Activated naive CD4-positive, alpha-beta T cell treated with anti-CD3 and anti-CD28 coated beads, Interleukin-2, amount 10 ng/mL, durations not matched to agents 7 days and 5 days (primary cell): ENCODE measurements around the gene GLOD5.
"Not testable (repeated sequence)": the region's sequence is repeated elsewhere in the genome, so short reads cannot be mapped to it uniquely, and the experiment has no call there.

Source experiments
- CTCF ChIA-PET: fragments of 350-600 bp; sonication (Branson Sonifier 250); formaldehyde crosslinking; loops from one replicate; lab custom pipeline; 2021; ENCODE audit warnings: antibody characterized with exemption; lab: Charles Lee
- DNase-seq: peaks from one replicate; pipeline ENCODE4 v3.0.0-alpha.2; 2020
- H3K27ac Mint-ChIP-seq: one replicate; pipeline ENCODE4 v1.8.0; 2021; ENCODE audit warnings: mild to moderate bottlenecking, moderate library complexity, mixed read lengths
- H3K27me3 Mint-ChIP-seq: one replicate; pipeline ENCODE4 v1.8.0; 2021; ENCODE audit warnings: mild to moderate bottlenecking, mixed read lengths
- H3K36me3 Mint-ChIP-seq: one replicate; pipeline ENCODE4 v1.8.0; 2021; ENCODE audit warnings: mixed read lengths
- H3K4me1 Mint-ChIP-seq: one replicate; pipeline ENCODE4 v1.8.0; 2021; ENCODE audit warnings: mixed read lengths
- H3K4me3 Mint-ChIP-seq: one replicate; pipeline ENCODE4 v1.8.0; 2021; ENCODE audit warnings: mild to moderate bottlenecking, moderate library complexity, mixed read lengths
- H3K9me3 Mint-ChIP-seq: one replicate; pipeline ENCODE4 v1.8.0; 2021; ENCODE audit warnings: mixed read lengths

GLOD5 gene

DNA sequence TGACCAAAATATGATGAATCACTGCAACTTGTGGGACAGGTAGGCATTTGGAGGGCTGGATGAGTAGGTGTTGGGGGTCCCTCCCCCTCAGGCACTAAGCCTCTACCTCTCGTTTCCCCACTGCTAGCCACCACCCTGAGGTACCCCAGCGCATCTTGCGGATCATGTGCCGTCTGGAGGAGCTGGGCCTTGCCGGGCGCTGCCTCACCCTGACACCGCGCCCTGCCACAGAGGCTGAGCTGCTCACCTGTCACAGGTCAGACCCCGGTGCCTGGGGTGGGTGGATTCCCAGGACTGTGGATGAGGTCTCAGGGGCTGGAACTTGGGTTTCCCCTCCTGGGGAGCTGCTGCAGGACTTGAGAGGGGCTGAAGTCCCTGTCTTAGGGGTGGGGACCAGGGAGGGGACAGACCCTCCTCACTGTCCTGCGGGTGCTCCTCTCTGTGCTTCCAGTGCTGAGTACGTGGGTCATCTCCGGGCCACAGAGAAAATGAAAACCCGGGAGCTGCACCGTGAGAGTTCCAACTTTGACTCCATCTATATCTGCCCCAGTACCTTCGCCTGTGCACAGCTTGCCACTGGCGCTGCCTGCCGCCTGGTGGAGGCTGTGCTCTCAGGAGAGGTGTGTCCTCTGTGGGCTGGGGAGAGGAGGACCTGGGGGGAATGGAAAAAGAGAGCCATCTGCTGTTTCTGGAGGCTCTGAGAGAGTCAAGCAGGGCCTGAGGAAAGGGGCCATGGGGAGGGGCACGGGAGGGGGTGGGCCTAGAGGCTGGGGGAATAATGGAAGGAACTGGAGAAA is 54.7 kb downstream of the GLOD5 start:
- Mint-ChIP-seq H3K4me3 (no peak overlapping the region), H3K36me3 (peaks cover 18% of the 10 kb centered on the region), H3K4me1 (peaks cover 6% of the 10 kb centered on the region), H3K9me3 (no peaks in the 10 kb centered on the region), H3K27ac (no peak overlapping the region), H3K27me3 (no peaks in the 10 kb centered on the region)
- no peak for DNase-seq
- CTCF ChIA-PET = no interaction called here

DNA sequence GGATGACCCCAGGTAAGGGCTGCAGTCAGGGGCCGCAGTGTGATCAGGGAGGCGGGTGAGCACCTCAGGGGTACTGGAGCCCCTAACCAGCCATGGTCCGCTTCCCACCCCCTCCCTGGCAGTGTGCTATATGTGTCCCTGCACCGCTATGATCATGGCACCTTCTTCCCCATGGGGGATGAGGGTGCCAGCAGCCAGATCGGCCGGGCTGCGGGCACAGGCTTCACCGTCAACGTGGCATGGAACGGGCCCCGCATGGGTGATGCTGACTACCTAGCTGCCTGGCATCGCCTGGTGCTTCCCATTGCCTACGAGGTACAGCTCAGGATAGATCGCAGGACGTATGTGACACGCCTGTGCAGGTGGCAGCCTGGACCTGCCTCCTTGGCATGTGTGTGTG is 56.6 kb downstream of the GLOD5 start:
- no peaks in the 10 kb centered on the region for H3K9me3 Mint-ChIP-seq
- no peak overlapping the region for H3K27ac Mint-ChIP-seq
- DNase-seq = no peak
- peaks cover 10% of the 10 kb centered on the region for H3K36me3 Mint-ChIP-seq
- H3K4me1 Mint-ChIP-seq = no peaks in the 10 kb centered on the region
- no peak overlapping the region for H3K4me3 Mint-ChIP-seq
- CTCF ChIA-PET = no interaction called here
- H3K27me3 Mint-ChIP-seq = no peaks in the 10 kb centered on the region

DNA sequence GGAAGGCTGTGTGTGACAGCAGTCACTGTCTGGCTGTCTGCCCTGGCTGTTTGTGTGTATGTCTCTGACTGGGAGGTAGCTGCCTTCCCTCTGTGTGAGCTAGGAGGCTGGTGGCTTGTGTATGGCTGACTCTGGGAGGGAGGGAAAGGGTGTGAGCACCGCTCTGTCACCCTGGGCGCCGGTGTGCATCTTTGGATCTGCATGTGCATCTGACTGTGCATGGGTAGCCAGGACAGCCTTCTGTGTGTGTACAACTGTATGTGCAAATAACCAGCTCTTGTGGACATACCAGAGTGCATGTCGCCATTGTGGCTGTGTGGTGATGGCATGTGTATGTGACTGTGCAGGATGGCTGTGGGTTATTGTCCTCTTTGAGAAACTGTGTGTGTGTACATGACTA is 57.3 kb downstream of the GLOD5 start:
- Mint-ChIP-seq H3K36me3 (peaks cover 9% of the 10 kb centered on the region), H3K4me3 (no peak overlapping the region), H3K9me3 (no peaks in the 10 kb centered on the region), H3K27me3 (no peaks in the 10 kb centered on the region), H3K4me1 (no peaks in the 10 kb centered on the region), H3K27ac (no peak overlapping the region)
- no peak for DNase-seq
- CTCF ChIA-PET = no interaction called here

- H3K4me3 Mint-ChIP-seq, H3K27ac Mint-ChIP-seq, H3K36me3 Mint-ChIP-seq, H3K4me1 Mint-ChIP-seq, H3K9me3 Mint-ChIP-seq, DNase-seq, CTCF ChIA-PET, H3K27me3 Mint-ChIP-seq: not testable (repeated sequence)
Observed at GRCh38 chrX:48819394-48819793, 57.8 kb downstream of the GLOD5 start.

GRCh38 chrX:48823053-48823452 is 61.5 kb downstream of the GLOD5 start:
- Mint-ChIP-seq H3K27ac (no peak overlapping the region), H3K36me3 (peaks cover 20% of the 10 kb centered on the region), H3K4me1 (peaks cover 8% of the 10 kb centered on the region)

More at GRCh38 chrX:48823053-48823452, 61.5 kb downstream of the GLOD5 start:
- Mint-ChIP-seq H3K4me3 (no peak overlapping the region), H3K9me3 (no peaks in the 10 kb centered on the region), H3K27me3 (peaks cover 28% of the 10 kb centered on the region)
- DNase-seq = no peak
- CTCF ChIA-PET = no interaction called here
